Upper lobe of right lung (tissue), 1 donor: ENCODE data around the gene TMC2. TPM values are rescaled to one million over a fixed set of nuclear protein-coding genes. Genes with fewer than 3 reads are reported as not detected.

Source experiments
- ATAC-seq: fragments of 200-7000 bp; cut with Tn5 transposase; one replicate; pipeline ENCODE4 v1.9.1; 2020; ENCODE audit warnings: mild to moderate bottlenecking, moderate library complexity
- DNase-seq: peaks from one replicate; pipeline ENCODE4 v3.0.0-alpha.2; 2020
- H3K27ac ChIP-seq: fragments of 200-600 bp; one replicate; pipeline ENCODE4 v1.8.0; 2022
- H3K27me3 ChIP-seq: fragments of 200-600 bp; one replicate; pipeline ENCODE4 v1.8.0; 2022; ENCODE audit warnings: mild to moderate bottlenecking
- H3K36me3 ChIP-seq: fragments of 200-600 bp; one replicate; pipeline ENCODE4 v1.8.0; 2022
- H3K4me1 ChIP-seq: fragments of 200-600 bp; one replicate; pipeline ENCODE4 v1.8.0; 2022
- H3K4me3 ChIP-seq: fragments of 200-600 bp; one replicate; pipeline ENCODE4 v1.8.0; 2022; ENCODE audit warnings: mild to moderate bottlenecking
- H3K9me3 ChIP-seq: fragments of 200-600 bp; one replicate; pipeline ENCODE4 v1.8.0; 2022
- CTCF ChIP-seq: fragments of 200-600 bp; IDR thresholded peaks from one replicate; pipeline ENCODE4 v1.8.0; 2022; ENCODE audit warnings: antibody characterized with exemption
- intact Hi-C: fragments of 100-400 bp; cut with DNase I; formaldehyde crosslinking; loops from one replicate; pipeline ENCODE4 v1.11.0; 2022
- total RNA-seq: library from RNA; stranded (reverse); fragmentation: NEBNext Ultra II Directional; extraction: Animal tissue kit (Norgen Biotek cat#: 25700); gene quantifications from one replicate; pipeline ENCODE4 v1.2.1, GENCODE V29; 2021
- donor health status: DM: no; HTN: yes; CAD: no; lungs with severe emphysema.

TMC2 gene
- total RNA-seq, 1 donor from 2014 or later: 0.43 TPM

- no peak for TF ChIP-seq CTCF
- no peaks in the 10 kb centered on the region for H3K36me3 ChIP-seq
- H3K27ac ChIP-seq: no peak overlapping the region
- no peak overlapping the region for H3K4me3 ChIP-seq
- H3K27me3 ChIP-seq: peaks cover 12% of the 10 kb centered on the region
- DNase-seq (no peak), ATAC-seq (no peak)
- H3K9me3 ChIP-seq: no peaks in the 10 kb centered on the region
- no peaks in the 10 kb centered on the region for H3K4me1 ChIP-seq
- intact Hi-C loops: no loop called here
Measured at GRCh38 chr20:2537101-2537500, 728 bp downstream of the TMC2 start.

- no peaks in the 10 kb centered on the region for H3K9me3 ChIP-seq
- no peak for DNase-seq
- TF ChIP-seq CTCF: no peak
- no peaks in the 10 kb centered on the region for H3K4me1 ChIP-seq
- H3K27me3 ChIP-seq: peaks cover 12% of the 10 kb centered on the region
- H3K27ac ChIP-seq: no peak overlapping the region
- no peak overlapping the region for H3K4me3 ChIP-seq
- H3K36me3 ChIP-seq: no peaks in the 10 kb centered on the region
- no peak for ATAC-seq
- intact Hi-C loops: no loop called here
Measured at GRCh38 chr20:2538356-2538755, 2.0 kb downstream of the TMC2 start.

- Histone ChIP-seq H3K27ac (no peak overlapping the region), H3K9me3 (no peaks in the 10 kb centered on the region), H3K27me3 (peaks cover 12% of the 10 kb centered on the region), H3K4me1 (no peaks in the 10 kb centered on the region), H3K36me3 (no peaks in the 10 kb centered on the region), H3K4me3 (no peak overlapping the region)
- ATAC-seq (no peak), DNase-seq (no peak)
- intact Hi-C loops: no loop called here
- no peak for TF ChIP-seq CTCF
Measured at GRCh38 chr20:2538931-2539720, 2.8 kb downstream of the TMC2 start.

- ATAC-seq: no peak
- no peak for DNase-seq
- H3K4me1 ChIP-seq: no peaks in the 10 kb centered on the region
- H3K27ac ChIP-seq: no peak overlapping the region
- H3K36me3 ChIP-seq: no peaks in the 10 kb centered on the region
- H3K27me3 ChIP-seq: peaks cover 9% of the 10 kb centered on the region
- H3K9me3 ChIP-seq: no peaks in the 10 kb centered on the region
- TF ChIP-seq CTCF: no peak
- intact Hi-C loops: no loop called here
- H3K4me3 ChIP-seq: no peak overlapping the region
Measured at GRCh38 chr20:2541940-2542339, 5.6 kb downstream of the TMC2 start.

- Histone ChIP-seq H3K27me3 (peaks cover 9% of the 10 kb centered on the region), H3K9me3 (no peaks in the 10 kb centered on the region), H3K36me3 (no peaks in the 10 kb centered on the region), H3K4me1 (no peaks in the 10 kb centered on the region), H3K27ac (no peak overlapping the region), H3K4me3 (no peak overlapping the region)
- DNase-seq (no peak), ATAC-seq (no peak)
- intact Hi-C loops: no loop called here
- no peak for TF ChIP-seq CTCF
Measured at GRCh38 chr20:2542361-2542760, 6.0 kb downstream of the TMC2 start.

- H3K4me3 ChIP-seq: no peak overlapping the region
- intact Hi-C loops: no loop called here
- no peaks in the 10 kb centered on the region for H3K4me1 ChIP-seq
- ATAC-seq (no peak), DNase-seq (no peak)
- no peak overlapping the region for H3K27ac ChIP-seq
- TF ChIP-seq CTCF: no peak
- H3K9me3 ChIP-seq: no peaks in the 10 kb centered on the region
- peaks cover 5% of the 10 kb centered on the region for H3K27me3 ChIP-seq
- no peaks in the 10 kb centered on the region for H3K36me3 ChIP-seq
Measured at GRCh38 chr20:2544211-2544610, 7.8 kb downstream of the TMC2 start.
